Adipocyte (in vitro differentiated cells): ENCODE measurements around the gene OPALIN.
A peak's percentile ranks its signal among the peaks of the same experiment; 100 is the strongest.

ENCODE experiments used
- DNase-seq: peaks from one replicate; pipeline ENCODE4 v3.0.0-alpha.2; 2015; ENCODE audit warnings: low read depth
- H3K27me3 ChIP-seq: replicated peaks from 2 replicates; pipeline ENCODE4 v1.7.0; 2013; ENCODE audit warnings: mild to moderate bottlenecking, low read length, moderate library complexity; ENCODE audit not compliant: control insufficient read depth, insufficient read depth
- H3K36me3 ChIP-seq: 2 replicates; pipeline ENCODE4 v1.7.0; 2013; ENCODE audit warnings: low read length, mild to moderate bottlenecking, moderate library complexity; ENCODE audit not compliant: control insufficient read depth, insufficient read depth, severe bottlenecking
- H3K4me1 ChIP-seq: 2 replicates; pipeline ENCODE4 v1.7.0; 2013; ENCODE audit warnings: mild to moderate bottlenecking, low read length, moderate library complexity; ENCODE audit not compliant: control insufficient read depth, insufficient read depth
- H3K4me3 ChIP-seq: 2 replicates; pipeline ENCODE4 v1.7.0; 2013; ENCODE audit warnings: mild to moderate bottlenecking, low read length, moderate library complexity
- H3K9ac ChIP-seq: 2 replicates; pipeline ENCODE4 v1.7.0; 2013; ENCODE audit warnings: mild to moderate bottlenecking, low read length, moderate library complexity
- H3K9me3 ChIP-seq: 2 replicates; pipeline ENCODE4 v1.7.0; 2013; ENCODE audit warnings: mild to moderate bottlenecking, low read length, moderate library complexity; ENCODE audit not compliant: control insufficient read depth

OPALIN gene, protein sequence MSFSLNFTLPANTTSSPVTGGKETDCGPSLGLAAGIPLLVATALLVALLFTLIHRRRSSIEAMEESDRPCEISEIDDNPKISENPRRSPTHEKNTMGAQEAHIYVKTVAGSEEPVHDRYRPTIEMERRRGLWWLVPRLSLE

GRCh38 chr10:96358851-96359540 is at the start of gene OPALIN:
Gene OPALIN (minus strand): TSS chr10:96359002. CDS start chr10:96358896, 106 bp downstream.
- no peak for DNase-seq
- H3K27me3 ChIP-seq = peaks cover 61% of the 10 kb centered on the region

DNA sequence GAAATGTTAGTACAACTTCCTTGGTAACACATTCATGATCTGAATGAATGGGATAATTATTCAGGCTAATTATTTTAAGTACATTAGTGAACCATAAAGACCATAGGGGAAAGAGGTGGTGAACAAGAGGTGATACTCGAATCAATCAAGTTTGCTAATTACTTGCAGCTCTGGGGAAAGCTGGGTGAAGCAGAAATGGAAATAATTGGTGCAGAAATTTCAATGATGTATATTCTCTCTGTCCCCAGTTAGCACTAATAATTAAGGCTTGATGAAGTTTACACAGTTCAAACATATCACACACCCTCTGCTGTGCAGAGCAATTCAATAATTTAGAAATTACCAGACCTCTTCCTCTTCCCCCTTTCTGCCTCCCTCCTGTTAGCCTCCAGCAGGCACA is 49.4 kb upstream of the OPALIN start:
- Histone ChIP-seq H3K36me3 (no peaks in the 10 kb centered on the region), H3K27me3 (peaks cover 77% of the 10 kb centered on the region), H3K9me3 (no peaks in the 10 kb centered on the region), H3K4me3 (no peak overlapping the region), H3K4me1 (no peaks in the 10 kb centered on the region), H3K9ac (no peak overlapping the region)
- no peak for DNase-seq

More at GRCh38 chr10:96358851-96359540, at the start of gene OPALIN:
- Histone ChIP-seq H3K4me3 (no peak within 1 kb of the TSS), H3K9ac (no peak within 1 kb of the TSS), H3K4me1 (no peaks in the 10 kb centered on the region), H3K9me3 (peaks cover 6% of the 10 kb centered on the region), H3K36me3 (no peaks in the 10 kb centered on the region)

GRCh38 chr10:96407560-96408069 is 48.8 kb upstream of the OPALIN start:
- no peak overlapping the region for H3K9ac ChIP-seq
- peaks cover 76% of the 10 kb centered on the region for H3K27me3 ChIP-seq
- no peaks in the 10 kb centered on the region for H3K4me1 ChIP-seq
- no peaks in the 10 kb centered on the region for H3K36me3 ChIP-seq
- no peak overlapping the region for H3K4me3 ChIP-seq
- no peak for DNase-seq
- H3K9me3 ChIP-seq = no peaks in the 10 kb centered on the region

DNA sequence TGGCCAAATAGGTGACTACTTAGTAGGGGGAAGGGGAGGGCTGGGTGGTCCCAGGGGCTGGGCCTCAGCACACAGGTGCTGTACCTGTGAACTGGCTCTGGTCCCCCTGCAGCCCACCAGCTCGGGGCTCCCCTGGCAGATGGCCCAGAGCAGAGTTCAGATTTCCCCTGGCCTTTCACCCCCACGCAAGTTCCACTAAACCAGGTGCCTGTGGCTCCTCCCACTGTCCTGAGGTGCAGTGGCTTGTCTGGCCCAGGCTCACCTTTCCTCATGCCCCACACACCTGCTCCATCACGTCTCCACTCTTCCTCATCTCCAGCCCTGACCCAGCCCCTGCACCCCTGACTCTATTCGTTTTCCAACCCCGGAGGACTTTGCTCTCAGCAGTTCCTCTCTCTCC is 47.3 kb upstream of the OPALIN start:
- DNase-seq = no peak
- no peaks in the 10 kb centered on the region for H3K36me3 ChIP-seq
- peaks cover 76% of the 10 kb centered on the region for H3K27me3 ChIP-seq

DNA sequence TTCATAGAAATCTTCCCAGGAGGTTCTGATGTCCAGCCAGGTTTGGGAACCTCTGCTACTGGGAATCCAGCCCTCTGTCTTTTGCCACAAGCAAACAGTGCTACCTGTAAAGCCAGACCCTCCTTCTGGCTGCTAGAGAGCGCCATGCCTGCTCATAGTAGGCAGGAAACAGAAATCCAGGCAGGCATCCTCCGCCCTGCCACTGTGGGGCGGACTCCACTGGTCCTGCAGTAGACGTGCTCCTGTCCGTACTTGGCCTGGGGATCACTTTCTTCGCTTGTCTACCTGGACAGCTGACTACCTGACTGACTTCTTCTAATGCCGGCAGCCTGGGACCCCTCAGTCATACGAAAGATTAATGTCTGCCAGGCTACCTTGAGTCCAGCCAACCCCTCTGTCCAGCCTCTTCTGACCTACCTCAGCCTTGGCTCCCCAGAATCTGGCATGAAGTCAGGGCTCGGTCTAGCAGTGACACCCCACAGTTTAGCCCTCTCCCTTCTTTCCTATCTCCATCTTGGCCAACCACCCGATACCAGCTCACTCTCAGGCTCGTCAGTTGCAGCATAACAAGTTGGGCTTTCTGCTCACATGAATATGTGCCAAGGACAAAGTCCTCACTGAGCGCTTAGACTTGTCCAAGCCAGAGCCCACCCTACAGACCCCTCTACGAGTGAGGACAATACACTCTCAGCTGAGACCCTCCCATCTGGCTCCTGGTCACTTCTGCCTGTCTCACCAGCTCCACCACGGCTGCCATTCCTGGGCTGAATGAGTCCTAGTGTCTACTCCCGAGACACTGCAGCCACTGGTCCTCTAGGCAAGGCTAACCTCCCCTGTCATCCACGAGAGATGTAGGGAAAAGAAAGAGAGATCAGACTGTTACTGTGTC is 43.9 kb upstream of the OPALIN start:
- Histone ChIP-seq H3K36me3 (no peaks in the 10 kb centered on the region), H3K27me3 (peaks cover 75% of the 10 kb centered on the region), H3K9me3 (no peaks in the 10 kb centered on the region), H3K9ac (no peak overlapping the region), H3K4me1 (no peaks in the 10 kb centered on the region), H3K4me3 (no peak overlapping the region)
- DNase-seq = no peak

More for the DNA sequence above, 47.3 kb upstream of the OPALIN start:
- Histone ChIP-seq H3K9me3 (no peaks in the 10 kb centered on the region), H3K4me1 (no peaks in the 10 kb centered on the region), H3K9ac (no peak overlapping the region), H3K4me3 (no peak overlapping the region)

DNA sequence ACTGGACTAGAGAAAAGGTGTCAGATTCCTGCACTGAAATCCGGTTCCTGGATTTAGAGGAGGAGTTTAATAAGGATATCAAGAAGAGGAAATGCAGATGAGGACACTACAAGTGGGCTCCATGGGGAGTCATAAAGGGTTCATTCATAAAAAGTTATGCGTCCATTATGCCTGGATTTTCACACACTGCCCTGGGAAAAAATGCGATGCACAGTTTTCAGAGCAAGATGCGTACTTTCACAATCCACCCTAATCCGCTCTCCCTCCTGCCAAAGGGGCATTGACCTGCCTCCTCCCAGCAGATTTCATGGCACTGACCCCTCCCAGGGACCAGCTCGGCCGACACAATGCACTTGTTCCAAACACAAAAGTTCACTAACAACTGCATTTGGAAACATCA is 42.2 kb upstream of the OPALIN start:
- Histone ChIP-seq H3K36me3 (no peaks in the 10 kb centered on the region), H3K27me3 (peaks cover 73% of the 10 kb centered on the region), H3K9ac (no peak overlapping the region), H3K9me3 (no peaks in the 10 kb centered on the region), H3K4me1 (no peaks in the 10 kb centered on the region), H3K4me3 (no peak overlapping the region)
- DNase-seq = no peak

GRCh38 chr10:96400465-96400864 is 41.7 kb upstream of the OPALIN start:
- no peaks in the 10 kb centered on the region for H3K4me1 ChIP-seq
- no peak for DNase-seq
- no peak overlapping the region for H3K9ac ChIP-seq
- no peaks in the 10 kb centered on the region for H3K36me3 ChIP-seq
- H3K27me3 ChIP-seq = peaks cover 71% of the 10 kb centered on the region
- H3K4me3 ChIP-seq = no peak overlapping the region
- no peaks in the 10 kb centered on the region for H3K9me3 ChIP-seq

- Histone ChIP-seq H3K9me3 (no peaks in the 10 kb centered on the region), H3K9ac (no peak overlapping the region), H3K27me3 (peaks cover 81% of the 10 kb centered on the region), H3K4me1 (no peaks in the 10 kb centered on the region), H3K4me3 (no peak overlapping the region), H3K36me3 (no peaks in the 10 kb centered on the region)
- no peak for DNase-seq
Measured at GRCh38 chr10:96397902-96398301, 39.1 kb upstream of the OPALIN start.

DNA sequence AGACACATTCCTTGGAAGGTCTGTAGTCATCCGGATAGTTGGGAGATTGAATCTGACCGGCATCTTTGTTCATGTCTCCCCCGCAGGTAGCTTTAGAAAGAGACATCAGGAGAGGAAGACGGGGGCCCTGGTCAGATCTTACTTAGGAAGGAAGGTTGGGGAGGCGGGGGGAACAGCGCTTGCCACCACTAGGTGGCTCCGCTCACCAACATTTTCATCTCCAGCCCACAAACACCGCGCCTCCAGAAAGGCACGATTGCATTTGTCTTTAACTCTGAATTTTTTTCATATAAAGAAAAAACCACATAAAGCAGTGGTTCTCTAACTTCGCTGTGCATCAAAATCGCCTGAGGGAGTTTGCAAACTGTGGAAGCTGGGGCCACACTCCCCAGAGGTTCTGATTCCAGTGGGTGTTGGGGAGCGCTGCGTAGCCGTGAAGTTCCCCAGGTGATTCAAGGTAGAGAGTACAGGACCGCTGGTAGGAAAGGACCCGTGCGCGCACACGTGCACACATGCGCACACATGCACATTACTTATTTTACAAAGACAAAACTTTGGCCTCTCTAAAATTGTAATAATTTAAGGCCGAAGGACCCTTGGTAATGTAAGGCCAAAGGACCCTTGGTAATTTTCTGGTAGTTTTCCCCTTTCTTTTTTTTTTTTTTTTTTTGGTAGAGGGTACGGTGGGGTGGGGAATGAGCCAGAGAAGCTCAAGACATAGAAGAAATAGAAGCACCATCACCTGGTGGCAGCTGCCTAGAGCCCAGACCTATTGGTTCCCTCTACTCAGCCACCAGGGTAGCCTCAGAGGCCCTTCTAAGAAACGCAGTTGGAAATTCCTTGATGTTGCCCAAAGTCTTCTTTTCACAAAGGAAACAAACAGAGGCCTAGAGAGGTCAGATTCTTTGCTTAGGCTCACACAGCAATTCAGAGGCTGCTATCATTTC is 37.4 kb upstream of the OPALIN start:
- H3K4me1 ChIP-seq = no peaks in the 10 kb centered on the region
- H3K36me3 ChIP-seq = no peaks in the 10 kb centered on the region
- H3K27me3 ChIP-seq = peaks cover 75% of the 10 kb centered on the region
- no peak overlapping the region for H3K9ac ChIP-seq
- no peak overlapping the region for H3K4me3 ChIP-seq
- no peaks in the 10 kb centered on the region for H3K9me3 ChIP-seq
- DNase-seq = peak; percentile 87

DNA sequence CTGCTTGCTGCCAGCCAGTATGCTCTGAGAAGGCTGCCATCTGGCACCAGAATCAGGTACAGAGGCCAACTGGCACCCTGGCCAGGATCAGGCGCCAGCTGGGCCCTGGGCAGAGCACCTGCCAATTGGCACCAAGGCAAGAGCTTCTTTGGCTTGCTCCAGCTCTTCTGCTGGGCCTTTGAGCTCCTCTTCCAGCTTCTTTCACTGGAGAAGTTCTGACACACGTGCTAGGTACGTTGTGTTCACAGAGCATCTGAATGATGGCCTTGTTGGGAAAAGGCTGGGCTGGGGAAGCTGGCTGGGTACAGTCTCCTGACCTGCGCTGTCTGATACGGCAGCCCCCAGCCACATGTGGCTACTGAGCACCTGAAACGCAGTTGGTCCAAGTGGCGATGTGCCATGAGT is 31.7 kb upstream of the OPALIN start:
- no peaks in the 10 kb centered on the region for H3K36me3 ChIP-seq
- H3K4me3 ChIP-seq = no peak overlapping the region
- DNase-seq = no peak
- no peaks in the 10 kb centered on the region for H3K9me3 ChIP-seq
- peaks cover 31% of the 10 kb centered on the region for H3K27me3 ChIP-seq
- H3K9ac ChIP-seq = no peak overlapping the region
- H3K4me1 ChIP-seq = peaks cover 8% of the 10 kb centered on the region
